GM21717 (cell line): Measurements from ENCODE around the gene SPSB3.

Source experiments
- ATAC-seq: cut with Tn5 transposase; IDR thresholded peaks from one replicate; pipeline ENCODE4 v1.9.1; 2021; ENCODE audit warnings: mild to moderate bottlenecking, moderate library complexity; ENCODE audit not compliant: unreplicated experiment

SPSB3 gene

GRCh38 chr16:1782408-1783264 lies at the start of gene SPSB3, which contains the start of gene NUBP2:
Gene SPSB3, minus strand, starts transcription at chr16:1782571. Its CDS starts 1,088 bp downstream, at chr16:1781483.
Gene NUBP2, plus strand, starts transcription at chr16:1782960. Its CDS starts 61 bp downstream, at chr16:1783021.
- ATAC-seq = peak; percentile 72

- ATAC-seq = no peak
Observed at GRCh38 chr16:1831186-1832075, 49.1 kb upstream of the SPSB3 start.

DNA sequence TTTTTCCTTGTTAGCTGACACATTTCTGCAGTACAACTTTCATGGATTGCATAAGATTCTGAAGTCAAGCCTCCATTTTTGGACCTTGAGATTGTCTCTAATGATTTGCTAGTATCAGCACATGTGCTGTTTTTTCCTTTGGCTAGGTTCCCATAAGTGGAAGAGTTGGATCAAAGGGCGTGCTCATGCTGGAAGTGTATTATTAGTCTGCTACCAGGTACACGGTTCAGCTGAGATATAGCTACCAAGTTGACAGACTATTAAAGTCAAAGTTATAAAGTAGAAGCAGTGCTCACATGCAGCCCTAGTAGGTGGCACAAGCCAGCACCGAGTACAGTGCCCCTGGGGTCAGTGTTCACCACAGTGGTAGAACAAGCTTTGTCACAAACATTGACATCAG lies 47.8 kb upstream of the SPSB3 start:
- ATAC-seq = no peak

- no peak for ATAC-seq
Observed at GRCh38 chr16:1828645-1829410, 46.5 kb upstream of the SPSB3 start.

- ATAC-seq = peak; percentile 68
Observed at GRCh38 chr16:1826691-1827573, 44.6 kb upstream of the SPSB3 start, which contains the start of the genes FAHD1 and HAGH. Gene FAHD1, plus strand, starts transcription at chr16:1827206. Its CDS starts 33 bp downstream, at chr16:1827239. Gene HAGH, minus strand, starts transcription at chr16:1826825. Its CDS starts 38 bp downstream, at chr16:1826787.

DNA sequence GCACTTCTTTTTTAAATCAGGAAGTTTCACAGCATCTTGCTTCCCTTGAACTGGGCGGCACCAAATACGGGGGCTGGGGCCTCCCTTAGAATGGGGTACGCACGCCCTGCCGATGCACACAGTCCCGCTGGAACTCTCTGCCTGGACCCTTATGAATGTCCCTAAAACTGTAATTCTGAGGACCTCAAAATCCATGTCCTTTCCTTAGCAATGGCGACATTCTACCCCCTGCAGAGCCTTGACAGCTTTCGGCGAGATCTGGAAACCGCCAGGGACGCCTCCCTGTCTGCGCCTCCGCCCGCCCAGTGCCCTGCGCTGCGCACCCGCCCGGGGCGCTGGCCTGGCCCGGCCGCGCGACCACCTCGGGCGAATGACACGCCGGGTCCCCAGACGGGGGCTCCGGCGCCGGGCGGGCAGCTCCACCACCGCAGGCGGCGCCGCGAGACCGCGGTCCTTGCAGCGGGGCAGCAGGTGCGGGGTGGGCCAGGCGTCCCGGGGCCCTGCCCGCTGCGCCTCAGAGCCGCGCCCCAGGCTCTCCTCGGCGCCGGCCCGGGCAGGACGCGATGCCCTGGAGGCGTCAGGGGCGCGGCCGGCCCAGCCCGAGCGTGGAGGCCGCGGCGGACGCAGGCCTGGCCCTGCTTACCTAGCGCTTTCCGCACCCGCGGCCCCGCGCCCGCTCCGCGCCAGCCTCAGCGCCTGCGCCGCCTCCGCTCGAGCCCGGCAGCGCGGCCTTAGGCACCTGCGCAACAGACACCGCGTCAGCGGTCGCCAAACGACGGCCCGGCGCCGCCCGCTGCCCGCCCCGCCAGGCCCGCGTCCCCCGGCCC lies 43.7 kb upstream of the SPSB3 start:
- ATAC-seq = peak; percentile 40

DNA sequence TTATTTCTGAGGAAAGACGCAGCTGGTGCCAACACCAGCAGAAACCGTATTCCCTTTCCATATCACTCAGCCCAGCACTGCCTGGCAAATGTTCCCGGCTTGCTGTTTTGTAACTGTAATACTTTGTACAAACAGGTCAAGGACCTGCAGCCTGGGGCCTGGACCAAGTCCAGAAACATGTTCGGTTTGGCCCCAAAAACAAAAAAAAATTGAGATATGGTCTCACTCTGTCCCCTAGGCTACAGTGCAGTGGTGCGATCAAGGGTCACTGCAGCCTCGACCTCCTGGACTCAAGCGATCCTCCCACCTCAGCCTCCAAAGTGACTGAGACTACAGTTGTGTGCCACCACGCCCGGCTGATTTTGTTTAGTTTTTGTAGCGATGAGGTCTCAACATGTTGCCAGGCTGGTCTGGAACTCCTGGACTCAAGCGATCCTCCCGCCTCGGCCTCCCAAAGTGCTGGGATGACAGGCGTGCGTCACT lies 43.1 kb upstream of the SPSB3 start:
- ATAC-seq = no peak

GRCh38 chr16:1823821-1824220 lies 41.5 kb upstream of the SPSB3 start:
- no peak for ATAC-seq

DNA sequence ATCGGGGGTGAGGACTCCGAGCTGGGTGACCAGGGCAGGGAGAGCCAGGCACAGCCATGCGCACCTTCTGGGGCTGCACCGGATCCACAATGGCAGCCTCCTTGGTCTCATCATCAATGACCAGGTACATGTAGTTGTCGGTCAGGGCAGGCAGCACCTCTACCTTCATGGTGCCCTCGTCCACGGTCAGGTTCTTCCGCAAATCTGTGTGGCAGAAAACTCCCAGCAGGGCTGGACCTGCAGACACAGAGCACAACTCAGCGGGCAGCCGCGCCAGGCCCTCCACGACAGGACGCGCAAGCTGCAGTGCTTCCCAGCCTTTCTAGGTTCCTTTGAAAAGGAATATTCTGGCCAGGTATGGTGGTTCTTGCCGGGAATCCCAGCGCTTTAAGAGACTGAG lies 40.4 kb upstream of the SPSB3 start:
- no peak for ATAC-seq

DNA sequence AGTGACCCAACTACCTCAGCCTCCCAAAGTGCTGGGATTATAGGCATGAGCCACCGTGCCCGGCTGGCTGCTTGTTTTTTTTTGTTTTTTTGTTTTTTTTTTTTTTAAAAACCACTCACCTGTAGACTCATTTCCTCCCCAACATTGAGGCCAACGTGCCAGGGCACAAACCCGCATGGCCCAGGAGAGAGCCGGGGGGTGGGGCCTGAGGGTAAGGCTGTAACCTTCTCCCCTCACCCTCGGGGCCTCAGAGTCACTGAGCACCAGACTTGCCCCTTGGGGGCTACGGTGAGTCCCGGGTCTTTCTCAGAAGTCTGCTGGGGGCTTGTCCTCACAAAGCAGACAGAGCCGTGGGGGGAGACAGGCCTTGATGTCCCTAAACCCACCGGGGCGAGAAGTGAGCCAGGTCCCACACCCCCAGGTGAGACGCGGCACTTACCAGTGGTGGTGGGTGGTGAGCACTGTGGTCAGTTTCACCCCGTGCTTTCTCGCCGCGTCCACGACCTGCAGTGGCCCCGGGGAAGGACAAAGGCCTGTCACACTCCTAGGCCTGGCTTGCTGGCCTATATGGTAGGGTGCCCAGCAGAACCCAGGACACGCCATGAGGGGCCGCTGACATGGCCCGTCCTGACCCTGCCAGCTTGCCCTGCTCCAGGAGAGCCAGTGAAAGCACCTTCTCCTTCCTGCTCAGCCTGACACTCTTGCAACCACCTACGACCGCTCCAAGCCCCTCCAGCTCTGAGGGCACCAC lies 39.7 kb upstream of the SPSB3 start:
- ATAC-seq = no peak

DNA sequence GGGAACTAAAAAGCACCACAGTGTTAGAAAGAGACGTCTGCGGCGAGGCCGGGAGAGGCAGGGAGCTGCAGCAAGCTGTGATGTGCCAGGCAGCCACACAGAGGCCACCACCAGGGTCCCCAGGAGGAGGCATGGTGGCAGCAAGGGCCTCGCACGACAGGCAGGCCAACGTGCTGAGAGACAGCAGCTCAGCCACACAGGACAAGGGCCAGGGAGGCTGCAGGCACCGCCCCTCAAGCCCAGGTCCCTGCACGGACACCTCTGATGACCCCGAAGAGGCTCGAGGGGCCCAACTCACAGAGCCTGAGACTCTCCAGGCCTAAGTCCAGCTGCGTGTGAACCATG lies 38.5 kb upstream of the SPSB3 start:
- ATAC-seq = no peak

GRCh38 chr16:1820096-1820945 lies 38.0 kb upstream of the SPSB3 start:
- ATAC-seq = no peak

DNA sequence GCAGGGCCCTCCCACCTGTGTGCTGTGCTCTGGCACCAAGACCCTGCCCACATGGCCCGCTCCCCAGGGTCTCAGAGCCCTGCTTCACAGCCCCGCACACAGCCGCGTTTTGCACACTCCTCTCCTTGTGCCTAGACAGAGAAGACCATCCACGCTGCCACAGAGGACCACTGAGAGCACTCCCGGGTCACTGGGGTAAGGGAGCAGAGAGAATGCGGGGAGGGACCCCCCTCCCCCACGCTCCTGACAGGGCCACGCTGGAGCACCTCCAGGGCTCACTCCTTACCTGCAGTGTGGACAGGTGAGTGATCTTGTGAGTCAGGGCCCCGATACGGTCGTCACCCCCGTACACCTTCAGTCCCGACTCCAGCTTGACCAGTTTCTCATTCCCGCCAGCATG lies 37.2 kb upstream of the SPSB3 start:
- no peak for ATAC-seq

GRCh38 chr16:1818873-1819525 lies 36.6 kb upstream of the SPSB3 start:
- no peak for ATAC-seq

DNA sequence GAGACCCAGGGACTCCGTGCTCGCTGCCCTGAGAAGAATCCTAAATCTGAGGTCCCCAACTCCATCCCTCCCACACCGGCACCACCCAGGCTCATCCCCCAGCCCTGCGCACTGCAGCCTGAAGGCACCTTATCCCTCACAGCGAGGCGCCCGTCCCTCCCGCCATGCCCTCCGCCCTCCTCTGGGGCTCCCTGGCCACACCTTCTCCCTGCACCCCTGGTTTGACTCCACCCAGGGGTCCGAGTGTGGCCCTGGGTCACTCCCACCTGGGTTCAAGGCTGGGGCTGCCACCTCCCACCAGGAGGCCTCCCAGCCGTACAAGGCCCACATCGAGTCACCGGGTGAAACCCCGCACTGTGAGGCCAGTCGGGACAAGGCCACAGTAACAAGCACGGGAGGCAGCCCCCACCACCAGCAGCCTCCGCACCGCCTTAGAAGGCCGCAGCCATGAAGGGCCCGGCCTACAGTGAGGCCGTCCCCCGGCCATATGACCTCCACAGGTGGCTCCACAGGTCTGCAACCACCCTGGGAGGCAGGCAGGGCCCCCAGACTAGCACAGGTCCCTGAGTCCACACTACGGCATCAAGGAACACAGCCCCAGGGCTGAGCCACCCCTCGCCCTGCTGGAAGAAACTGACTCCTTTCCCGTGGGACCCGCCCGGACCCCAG lies 36.0 kb upstream of the SPSB3 start:
- ATAC-seq = no peak

DNA sequence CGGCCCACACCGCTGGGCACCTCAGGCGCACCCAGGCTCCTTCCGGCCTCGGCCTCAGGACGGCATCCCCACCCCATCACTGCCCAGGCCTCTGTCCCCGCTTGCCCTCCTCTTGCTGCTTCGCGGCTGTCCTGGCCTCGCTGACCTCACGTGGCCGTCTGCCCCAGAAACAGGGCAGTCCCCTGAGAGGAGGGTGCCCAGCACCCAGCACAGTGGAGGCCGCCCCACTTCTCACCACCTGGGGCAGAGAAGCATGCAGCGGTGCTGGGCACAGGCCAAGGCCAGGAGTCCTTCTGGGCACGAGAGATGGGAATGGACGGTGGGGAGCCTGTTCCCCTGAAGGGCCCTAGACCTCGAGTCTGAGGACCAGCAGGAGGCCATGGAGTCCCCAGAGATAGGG lies 35.3 kb upstream of the SPSB3 start:
- ATAC-seq = no peak
